Measurements from ENCODE around the gene CR1.
"Not testable (repeated sequence)": the region's sequence is repeated elsewhere in the genome, so short reads cannot be mapped to it uniquely, and the experiment has no call there.

CR1 gene

DNA sequence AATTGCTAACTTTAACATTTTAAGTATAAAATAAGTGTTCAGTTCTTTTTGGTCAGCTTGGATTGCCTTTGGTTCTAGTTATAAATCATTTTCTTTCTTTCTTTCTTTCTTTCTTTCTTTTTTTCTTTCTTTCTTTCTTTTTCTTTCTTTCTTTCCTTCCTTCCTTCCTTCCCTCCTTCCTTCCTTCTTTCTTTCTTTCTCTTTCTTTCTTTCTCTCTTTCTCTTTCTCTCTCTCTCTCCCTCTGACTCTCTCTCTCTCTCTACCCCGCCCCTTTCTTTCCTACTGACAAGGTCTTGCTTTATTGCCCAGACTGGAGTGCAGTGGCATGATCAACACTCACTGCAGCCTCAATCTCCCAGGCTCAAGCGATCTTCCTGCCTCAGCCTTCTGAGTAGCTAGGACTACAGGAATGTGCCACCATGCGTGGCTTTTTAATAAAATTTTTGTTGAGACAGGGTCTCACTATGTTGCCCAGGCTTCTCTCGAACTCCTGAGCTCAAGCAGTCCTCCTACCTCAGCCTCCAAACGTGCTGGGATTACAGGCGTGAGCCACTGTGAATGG is 187.0 kb downstream of the CR1 start:
- DNase-seq, result not testable (repeated sequence)

- DNase-seq, result not testable (repeated sequence)
Observed at GRCh38 chr1:207690551-207690950, 194.6 kb downstream of the CR1 start.

- no peak for DNase-seq
Observed at GRCh38 chr1:207691010-207691409, 195.1 kb downstream of the CR1 start.
